SK-N-SH treated with all-trans-retinoic acid at 6 μM for 48 hours (cell line): ENCODE results near the gene BCAN.

Source experiments
- RARB ChIP-seq: fragments of 250-450 bp; sonication (Bioruptor Pico); IDR thresholded peaks from 2 replicates; pipeline ENCODE4 v1.8.0; 2021; ENCODE audit warnings: mild to moderate bottlenecking, moderate library complexity
- ZC3H10 ChIP-seq: fragments of 250-450 bp; sonication (Bioruptor Pico); IDR thresholded peaks from 2 replicates; pipeline ENCODE4 v1.5.1; 2021; ENCODE audit warnings: mild to moderate bottlenecking, moderate library complexity
- TF ChIP-seq, protein P1 (sequence below): fragments of 250-450 bp; sonication (Bioruptor Pico); IDR thresholded peaks from 2 replicates; pipeline ENCODE4 v1.8.0; 2020; ENCODE audit warnings: mild to moderate bottlenecking, moderate library complexity, borderline replicate concordance
- TF ChIP-seq, protein P2 (sequence below): fragments of 250-450 bp; sonication (Bioruptor Pico); IDR thresholded peaks from 2 replicates; pipeline ENCODE4 v1.5.1; 2020; ENCODE audit warnings: low read depth, mild to moderate bottlenecking, moderate library complexity

DNA sequence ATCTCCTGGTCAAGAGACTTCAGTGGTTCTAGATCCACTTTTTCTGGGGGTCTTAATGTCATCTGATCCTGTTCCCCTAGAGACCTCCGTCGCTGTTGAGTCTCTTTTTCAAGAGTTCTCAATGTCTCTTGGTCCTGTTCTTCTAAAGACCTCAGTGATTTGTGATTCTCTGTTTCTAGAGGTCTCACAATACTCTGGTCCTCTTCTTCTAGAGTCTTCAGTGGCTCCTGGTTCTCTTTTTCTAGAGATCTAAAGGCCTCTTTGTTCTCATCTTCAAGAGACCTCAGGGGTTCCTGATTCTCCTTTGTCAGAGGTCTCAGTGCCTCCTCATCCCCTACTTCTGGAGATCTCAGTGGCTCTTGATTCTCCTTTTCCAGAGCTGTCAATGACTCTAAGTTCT lies 29.9 kb downstream of the BCAN start:
- TF ChIP-seq, protein P1, sequence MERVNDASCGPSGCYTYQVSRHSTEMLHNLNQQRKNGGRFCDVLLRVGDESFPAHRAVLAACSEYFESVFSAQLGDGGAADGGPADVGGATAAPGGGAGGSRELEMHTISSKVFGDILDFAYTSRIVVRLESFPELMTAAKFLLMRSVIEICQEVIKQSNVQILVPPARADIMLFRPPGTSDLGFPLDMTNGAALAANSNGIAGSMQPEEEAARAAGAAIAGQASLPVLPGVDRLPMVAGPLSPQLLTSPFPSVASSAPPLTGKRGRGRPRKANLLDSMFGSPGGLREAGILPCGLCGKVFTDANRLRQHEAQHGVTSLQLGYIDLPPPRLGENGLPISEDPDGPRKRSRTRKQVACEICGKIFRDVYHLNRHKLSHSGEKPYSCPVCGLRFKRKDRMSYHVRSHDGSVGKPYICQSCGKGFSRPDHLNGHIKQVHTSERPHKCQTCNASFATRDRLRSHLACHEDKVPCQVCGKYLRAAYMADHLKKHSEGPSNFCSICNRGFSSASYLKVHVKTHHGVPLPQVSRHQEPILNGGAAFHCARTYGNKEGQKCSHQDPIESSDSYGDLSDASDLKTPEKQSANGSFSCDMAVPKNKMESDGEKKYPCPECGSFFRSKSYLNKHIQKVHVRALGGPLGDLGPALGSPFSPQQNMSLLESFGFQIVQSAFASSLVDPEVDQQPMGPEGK (CRISPR knock-in tag): no peak
- TF ChIP-seq, protein P2, sequence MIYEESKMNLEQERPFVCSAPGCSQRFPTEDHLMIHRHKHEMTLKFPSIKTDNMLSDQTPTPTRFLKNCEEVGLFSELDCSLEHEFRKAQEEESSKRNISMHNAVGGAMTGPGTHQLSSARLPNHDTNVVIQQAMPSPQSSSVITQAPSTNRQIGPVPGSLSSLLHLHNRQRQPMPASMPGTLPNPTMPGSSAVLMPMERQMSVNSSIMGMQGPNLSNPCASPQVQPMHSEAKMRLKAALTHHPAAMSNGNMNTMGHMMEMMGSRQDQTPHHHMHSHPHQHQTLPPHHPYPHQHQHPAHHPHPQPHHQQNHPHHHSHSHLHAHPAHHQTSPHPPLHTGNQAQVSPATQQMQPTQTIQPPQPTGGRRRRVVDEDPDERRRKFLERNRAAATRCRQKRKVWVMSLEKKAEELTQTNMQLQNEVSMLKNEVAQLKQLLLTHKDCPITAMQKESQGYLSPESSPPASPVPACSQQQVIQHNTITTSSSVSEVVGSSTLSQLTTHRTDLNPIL (CRISPR knock-in tag): no peak
- no peak for TF ChIP-seq ZC3H10
- no peak for TF ChIP-seq RARB (CRISPR knock-in tag)
